PC-9 (cell line): ENCODE data around the gene ZBED3. TPM values are rescaled to one million over a fixed set of nuclear protein-coding genes. Genes with fewer than 3 reads are reported as not detected.

Source experiments
- BruUV-seq: library from RNA; stranded (reverse); fragments of 400-500 nt; replicated peaks from 2 replicates; lab custom pipeline; 2021; lab: Mats Ljungman, UMichigan
- CTCF ChIA-PET: fragments of 300-600 bp; sonication (Branson Sonifier 250); formaldehyde crosslinking; loops from one replicate; lab custom pipeline; 2022; ENCODE audit warnings: antibody characterized with exemption; lab: Charles Lee
- POLR2A ChIA-PET: fragments of 300-600 bp; sonication (Branson Sonifier 250); formaldehyde crosslinking; loops from one replicate; lab custom pipeline; 2022; ENCODE audit warnings: antibody characterized with exemption; ENCODE audit not compliant: unreplicated experiment; lab: Charles Lee
- DNase-seq, 2 experiments: peaks; one replicate each; pipeline versions ENCODE4 v3.0.0 to v3.0.0-alpha.2; 2015 to 2022; ENCODE audit warnings: mixed read lengths in 1 of 2
- H2AFZ ChIP-seq: fragments of 200-600 bp; sonication (generic); 2 replicates; pipeline ENCODE4 v1.8.1; 2017; ENCODE audit warnings: antibody characterized with exemption
- H3F3A ChIP-seq: fragments of 200-600 bp; sonication (generic); 2 replicates; pipeline ENCODE4 v1.8.1; 2017; ENCODE audit warnings: antibody characterized with exemption, mild to moderate bottlenecking, low read depth; ENCODE audit not compliant: insufficient read depth
- H3K27ac ChIP-seq: fragments of 200-600 bp; sonication (generic); 2 replicates; pipeline ENCODE4 v1.6.1; 2016; ENCODE audit warnings: mixed run types
- H3K27me3 ChIP-seq: fragments of 200-600 bp; sonication (generic); 2 replicates; pipeline ENCODE4 v1.6.1; 2016; ENCODE audit warnings: low read depth, mixed run types; ENCODE audit not compliant: insufficient read depth
- H3K36me3 ChIP-seq: fragments of 200-600 bp; sonication (generic); 2 replicates; pipeline ENCODE4 v1.6.1; 2016; ENCODE audit warnings: low read depth, mixed run types
- H3K4me1 ChIP-seq: fragments of 200-600 bp; sonication (generic); replicated peaks from 2 replicates; pipeline ENCODE4 v1.6.1; 2016; ENCODE audit warnings: mixed run types; ENCODE audit not compliant: insufficient read depth
- H3K4me2 ChIP-seq: fragments of 200-600 bp; sonication (generic); 2 replicates; pipeline ENCODE4 v1.6.1; 2017; ENCODE audit warnings: mixed run types
- H3K4me3 ChIP-seq: fragments of 200-600 bp; sonication (generic); 2 replicates; pipeline ENCODE4 v1.6.1; 2016; ENCODE audit warnings: mixed run types
- H3K79me2 ChIP-seq: fragments of 200-600 bp; sonication (generic); 2 replicates; pipeline ENCODE4 v1.6.1; 2017; ENCODE audit warnings: low read depth, mixed run types
- H3K9me2 ChIP-seq: fragments of 200-600 bp; sonication (generic); 2 replicates; pipeline ENCODE4 v1.8.1; 2017; ENCODE audit warnings: mild to moderate bottlenecking; ENCODE audit not compliant: insufficient read depth
- H3K9me3 ChIP-seq: fragments of 200-600 bp; sonication (generic); 2 replicates; pipeline ENCODE4 v1.8.1; 2016; ENCODE audit warnings: low read depth; ENCODE audit not compliant: insufficient read depth
- H4K20me1 ChIP-seq: fragments of 200-600 bp; sonication (generic); 2 replicates; pipeline ENCODE4 v1.8.1; 2017; ENCODE audit not compliant: insufficient read depth
- CTCF ChIP-seq: fragments of 200-600 bp; sonication (generic); conservative IDR thresholded peaks from 2 replicates; pipeline ENCODE4 v1.6.1; 2017; ENCODE audit warnings: mixed run types, antibody characterized with exemption, mild to moderate bottlenecking, moderate library complexity
- EZH2 ChIP-seq: fragments of 200-600 bp; sonication (generic); IDR thresholded peaks from 2 replicates; pipeline ENCODE4 v1.8.0; 2017; ENCODE audit warnings: antibody characterized with exemption, low read depth
- intact Hi-C: fragments of 100-400 bp; cut with micrococcal nuclease; formaldehyde crosslinking; loops from one replicate; pipeline ENCODE4 v1.10.0; 2022; ENCODE audit not compliant: unreplicated experiment
- total RNA-seq: library from RNA; stranded (reverse); gene quantifications from 2 replicates; pipeline ENCODE4 v1.2.3, GENCODE V29; 2021

ZBED3 gene
- total RNA-seq, 1 experiment from 2014 or later = 6.1 TPM

GRCh38 chr5:77066823-77067442, 20.2 kb downstream of the ZBED3 start:
- ChIA-PET CTCF (no interaction called here), POLR2A (no interaction called here)
- no peak for DNase-seq
- Histone ChIP-seq H2AFZ (no peak overlapping the region), H3F3A (no peaks in the 10 kb centered on the region), H3K9me3 (no peaks in the 10 kb centered on the region), H3K79me2 (no peaks in the 10 kb centered on the region), H3K27ac (no peak overlapping the region), H3K27me3 (no peaks in the 10 kb centered on the region), H4K20me1 (no peaks in the 10 kb centered on the region), H3K36me3 (peaks cover 13% of the 10 kb centered on the region; the same call in 1 of the 2 replicates), H3K4me3 (no peak overlapping the region), H3K9me2 (no peaks in the 10 kb centered on the region), H3K4me2 (no peak overlapping the region), H3K4me1 (no peaks in the 10 kb centered on the region)
- no TSS peak for BruUV-seq
- intact Hi-C loops = no loop called here
- TF ChIP-seq CTCF (no peak), EZH2 (no peak)

GRCh38 chr5:77066184-77066583, 20.9 kb downstream of the ZBED3 start:
- Histone ChIP-seq H3K4me3 (no peak overlapping the region), H3K27me3 (no peaks in the 10 kb centered on the region), H3K9me2 (no peaks in the 10 kb centered on the region), H3K4me1 (no peaks in the 10 kb centered on the region), H4K20me1 (no peaks in the 10 kb centered on the region), H3F3A (no peaks in the 10 kb centered on the region), H3K27ac (no peak overlapping the region), H3K79me2 (no peaks in the 10 kb centered on the region), H3K4me2 (no peak overlapping the region), H3K9me3 (no peaks in the 10 kb centered on the region), H3K36me3 (peaks cover 16% of the 10 kb centered on the region; the same call in 1 of the 2 replicates), H2AFZ (no peak overlapping the region)
- BruUV-seq = no TSS peak
- CTCF ChIA-PET = no interaction called here
- TF ChIP-seq EZH2 = no peak
- no peak for TF ChIP-seq CTCF
- intact Hi-C loops = no loop called here
- DNase-seq = no peak
- POLR2A ChIA-PET = no interaction called here

- no peaks in the 10 kb centered on the region for H3K79me2 ChIP-seq
- H2AFZ ChIP-seq = no peak overlapping the region
- BruUV-seq = no TSS peak
- no peaks in the 10 kb centered on the region for H3F3A ChIP-seq
- H3K4me2 ChIP-seq = no peak overlapping the region
- TF ChIP-seq EZH2 (no peak), CTCF (no peak)
- POLR2A ChIA-PET = no interaction called here
- DNase-seq = no peak
- H3K9me3 ChIP-seq = no peaks in the 10 kb centered on the region
- CTCF ChIA-PET = no interaction called here
- no peak overlapping the region for H3K4me3 ChIP-seq
- no peaks in the 10 kb centered on the region for H3K9me2 ChIP-seq
- peaks cover 22% of the 10 kb centered on the region for H3K36me3 ChIP-seq
- H3K4me1 ChIP-seq = no peaks in the 10 kb centered on the region
- no peak overlapping the region for H3K27ac ChIP-seq
- H4K20me1 ChIP-seq = no peaks in the 10 kb centered on the region
- intact Hi-C loops = no loop called here
- no peaks in the 10 kb centered on the region for H3K27me3 ChIP-seq
Measured at GRCh38 chr5:77065256-77065655, 21.8 kb downstream of the ZBED3 start.
